CD4-positive, alpha-beta T cell treated with Interleukin-4 for 1 hour (primary cell): Measurements from ENCODE around the gene RITA1.

Experiments
- DNase-seq, 2 donors: peaks; one replicate each; pipeline ENCODE4 v3.0.0-alpha.2; 2020 to 2022

Gene RITA1

GRCh38 chr12:113232089-113232839, 46.7 kb downstream of the RITA1 start:
- DNase-seq = no peak

GRCh38 chr12:113232840-113233585, 47.5 kb downstream of the RITA1 start:
- peak; percentile 71 to 87 for DNase-seq

GRCh38 chr12:113233967-113234366, 48.4 kb downstream of the RITA1 start:
- DNase-seq = no peak

- no peak for DNase-seq
Measured at GRCh38 chr12:113234483-113234882, 49.0 kb downstream of the RITA1 start.

- DNase-seq = no peak
Measured at GRCh38 chr12:113235976-113236375, 50.5 kb downstream of the RITA1 start.

- no peak for DNase-seq
Measured at GRCh38 chr12:113236539-113237399, 51.2 kb downstream of the RITA1 start.

GRCh38 chr12:113237748-113238147, 52.2 kb downstream of the RITA1 start:
- no peak for DNase-seq

GRCh38 chr12:113238309-113238708, 52.8 kb downstream of the RITA1 start:
- DNase-seq = no peak

GRCh38 chr12:113239288-113239771, 53.8 kb downstream of the RITA1 start:
- no peak for DNase-seq

- no peak for DNase-seq
Measured at GRCh38 chr12:113239811-113240331, 54.4 kb downstream of the RITA1 start.

- DNase-seq = no peak
Measured at GRCh38 chr12:113240395-113240794, 54.9 kb downstream of the RITA1 start.

GRCh38 chr12:113241191-113242025, 55.9 kb downstream of the RITA1 start:
- no peak for DNase-seq
